ENCODE results near the gene BTRC. TPM values are rescaled to one million over a fixed set of nuclear protein-coding genes. Genes with fewer than 3 reads are reported as not detected.

Gene BTRC
- total and polyA plus RNA-seq, 2 donors (not counting 3 experiments of a cell fraction or from before 2014, with no cell fraction given), result 11.6 to 18.5 TPM

- Histone ChIP-seq H3K27ac (ENCODE audit: insufficient read depth, low read depth, low read length) (no peak overlapping the region), H2AFZ (ENCODE audit: low read depth, low read length) (no peak overlapping the region), H3K9me3 (replicated peaks; ENCODE audit: control insufficient read depth, insufficient read depth, low read length) (no peaks in the 10 kb centered on the region), H3K79me2 (ENCODE audit: control insufficient read depth, insufficient read depth, low read length) (no peaks in the 10 kb centered on the region), H3K4me1 (ENCODE audit: control insufficient read depth, extremely low read depth, insufficient read depth, low read length) (no peaks in the 10 kb centered on the region), H3K4me2 (ENCODE audit: insufficient read depth, low read length) (no peak overlapping the region), H3K4me3 (replicated peaks in 1 of 3; ENCODE audit: insufficient read depth in 1 of 3, low read depth in 1 of 3, low read length in 3 of 3) (no peak overlapping the region), H4K20me1 (replicated peaks; ENCODE audit: control insufficient read depth, extremely low read depth, insufficient read depth, low read length) (no peaks in the 10 kb centered on the region), H3K36me3 (ENCODE audit: control insufficient read depth in 2 of 2, extremely low read depth in 1 of 2, insufficient read depth in 2 of 2, low read length in 2 of 2) (no peaks in the 10 kb centered on the region), H3K9me1 (replicated peaks; ENCODE audit: control insufficient read depth, extremely low read depth, insufficient read depth, low read length) (no peaks in the 10 kb centered on the region), H3K9ac (replicated peaks; ENCODE audit: extremely low read depth, insufficient read depth, low read length) (no peak overlapping the region), H3K27me3 (ENCODE audit: control insufficient read depth in 2 of 2, insufficient read depth in 2 of 2, low read length in 2 of 2) (no peaks in the 10 kb centered on the region)
- no TSS peak for BruUV-seq (replicated peaks)
- no peak for FAIRE-seq
- dilution Hi-C loops (cut with MboI; ENCODE audit: extremely low pct_ligation_motif_present, low sequenced_read_pairs), result no loop called here
- no peak for DNase-seq (ENCODE audit: low read depth, low spot score)
- ChIA-PET POLR2A (no interaction called here), CTCF (interaction anchor here (1.5 kb wide), 1 partner anchor 32 kb away, joined by 4 read pairs; no protein-coding TSS in a partner anchor)
- TF ChIP-seq MYC (IDR thresholded peaks at IDR 0.05; ENCODE audit: low read depth, low read length) (no peak), POLR2AphosphoS5 (IDR thresholded peaks at IDR 0.05; ENCODE audit: insufficient read depth, low read depth, low read length) (no peak), EZH2 (IDR thresholded peaks at IDR 0.05; ENCODE audit: borderline replicate concordance, low read depth, low read length, severe bottlenecking) (no peak), POLR2A (IDR thresholded peaks at IDR 0.05; ENCODE audit: low read depth, low read length) (no peak), CTCF (IDR thresholded peaks at IDR 0.05; ENCODE audit: extremely low read depth in 1 of 2, insufficient read depth in 1 of 2, low read depth in 1 of 2, low read length in 2 of 2) (no peak), FOS (IDR thresholded peaks at IDR 0.05; ENCODE audit: borderline replicate concordance, insufficient read depth, low read length) (no peak), MAX (IDR thresholded peaks at IDR 0.05; ENCODE audit: insufficient read depth, insufficient read length) (no peak), JUN (IDR thresholded peaks at IDR 0.05; ENCODE audit: borderline replicate concordance, insufficient read depth, insufficient read length, low read depth) (no peak), GATA2 (IDR thresholded peaks at IDR 0.05; ENCODE audit: insufficient read depth, insufficient read length, low read depth, low read length) (no peak)
- intact Hi-C loops (cut with micrococcal nuclease), result no loop called here
Measured at GRCh38 chr10:101429423-101429822, 75.5 kb downstream of the BTRC start.
